MG63 (cell line): ENCODE results near the gene OXT. TPM values are rescaled to one million over a fixed set of nuclear protein-coding genes. Genes with fewer than 3 reads are reported as not detected.
A peak's percentile ranks its signal among the peaks of the same experiment; 100 is the strongest.
"Not testable (repeated sequence)": the region's sequence is repeated elsewhere in the genome, so short reads cannot be mapped to it uniquely, and the experiment has no call there.

Experiments used
- DNase-seq: peaks from one replicate; pipeline ENCODE4 v3.0.0-alpha.2; 2020
- H3K27me3 ChIP-seq: fragments of 250-450 bp; sonication (Bioruptor Pico); 2 replicates; pipeline ENCODE4 v1.5.1; 2020; ENCODE audit warnings: mild to moderate bottlenecking, moderate library complexity
- H3K36me3 ChIP-seq: fragments of 250-450 bp; sonication (Bioruptor Pico); 2 replicates; pipeline ENCODE4 v1.5.1; 2020; ENCODE audit warnings: mild to moderate bottlenecking, moderate library complexity
- H3K4me3 ChIP-seq: fragments of 250-450 bp; sonication (Bioruptor Pico); 2 replicates; pipeline ENCODE4 v1.5.1; 2020; ENCODE audit warnings: mild to moderate bottlenecking, moderate library complexity
- H3K9me3 ChIP-seq: fragments of 250-450 bp; sonication (Bioruptor Pico); 2 replicates; pipeline ENCODE4 v1.5.1; 2020; ENCODE audit warnings: mild to moderate bottlenecking, moderate library complexity
- total RNA-seq: library from RNA; depleted of rRNA; stranded (reverse); fragments of >200 nt; shearing (Covaris generic); gene quantifications from 2 replicates; pipeline ENCODE4 v1.2.3, GENCODE V29; 2014; ENCODE audit warnings: low replicate concordance

Gene OXT
- total RNA-seq, 1 experiment from 2014 or later, result not detected

DNA sequence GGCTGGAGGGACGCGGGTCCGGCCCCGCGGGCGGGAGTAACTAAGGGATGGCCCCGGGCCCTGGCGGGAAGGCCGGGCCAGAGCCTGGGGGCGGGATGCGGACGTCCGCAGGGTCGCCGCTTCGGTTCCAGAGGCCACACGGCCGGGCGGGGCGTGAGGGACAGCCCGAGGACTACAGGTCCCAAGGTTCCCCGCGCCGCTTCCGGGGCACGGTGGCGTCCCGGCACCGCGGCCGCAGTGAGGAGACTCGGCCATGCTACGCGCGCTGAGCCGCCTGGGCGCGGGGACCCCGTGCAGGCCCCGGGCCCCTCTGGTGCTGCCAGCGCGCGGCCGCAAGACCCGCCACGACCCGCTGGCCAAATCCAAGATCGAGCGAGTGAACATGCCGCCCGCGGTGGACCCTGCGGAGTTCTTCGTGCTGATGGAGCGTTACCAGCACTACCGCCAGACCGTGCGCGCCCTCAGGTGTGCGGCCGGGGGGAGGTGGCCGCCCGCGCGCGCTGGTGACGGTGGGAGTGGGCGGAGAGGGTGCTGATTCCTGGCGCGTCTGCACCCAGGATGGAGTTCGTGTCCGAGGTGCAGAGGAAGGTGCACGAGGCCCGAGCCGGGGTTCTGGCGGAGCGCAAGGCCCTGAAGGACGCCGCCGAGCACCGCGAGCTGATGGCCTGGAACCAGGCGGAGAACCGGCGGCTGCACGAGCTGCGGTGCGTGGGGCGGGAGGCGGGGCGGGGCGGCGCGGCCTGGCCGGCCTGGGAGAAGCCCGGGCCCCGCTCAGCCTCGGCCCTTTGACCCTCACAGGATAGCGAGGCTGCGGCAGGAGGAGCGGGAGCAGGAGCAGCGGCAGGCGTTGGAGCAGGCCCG lies 25.4 kb upstream of the OXT start, which contains the start of gene MRPS26:
Gene MRPS26 (plus strand): TSS at position 237 of the 861 bp plus-strand sequence. CDS start 17 bp downstream, at position 254.
- H3K36me3 ChIP-seq, result peaks cover 7% of the 10 kb centered on the region
- DNase-seq, result peak; percentile 78
- peak within 1 kb of the TSS; percentile 71 for H3K4me3 ChIP-seq
- H3K27me3 ChIP-seq, result no peaks in the 10 kb centered on the region
- H3K9me3 ChIP-seq, result no peaks in the 10 kb centered on the region

- Histone ChIP-seq H3K36me3 (peaks cover 7% of the 10 kb centered on the region), H3K4me3 (peak overlapping the region; percentile 71), H3K9me3 (no peaks in the 10 kb centered on the region), H3K27me3 (no peaks in the 10 kb centered on the region)
- DNase-seq, result no peak
These were observed 24.6 kb upstream of the OXT start for GRCh38 chr20:3046677-3047462.

DNA sequence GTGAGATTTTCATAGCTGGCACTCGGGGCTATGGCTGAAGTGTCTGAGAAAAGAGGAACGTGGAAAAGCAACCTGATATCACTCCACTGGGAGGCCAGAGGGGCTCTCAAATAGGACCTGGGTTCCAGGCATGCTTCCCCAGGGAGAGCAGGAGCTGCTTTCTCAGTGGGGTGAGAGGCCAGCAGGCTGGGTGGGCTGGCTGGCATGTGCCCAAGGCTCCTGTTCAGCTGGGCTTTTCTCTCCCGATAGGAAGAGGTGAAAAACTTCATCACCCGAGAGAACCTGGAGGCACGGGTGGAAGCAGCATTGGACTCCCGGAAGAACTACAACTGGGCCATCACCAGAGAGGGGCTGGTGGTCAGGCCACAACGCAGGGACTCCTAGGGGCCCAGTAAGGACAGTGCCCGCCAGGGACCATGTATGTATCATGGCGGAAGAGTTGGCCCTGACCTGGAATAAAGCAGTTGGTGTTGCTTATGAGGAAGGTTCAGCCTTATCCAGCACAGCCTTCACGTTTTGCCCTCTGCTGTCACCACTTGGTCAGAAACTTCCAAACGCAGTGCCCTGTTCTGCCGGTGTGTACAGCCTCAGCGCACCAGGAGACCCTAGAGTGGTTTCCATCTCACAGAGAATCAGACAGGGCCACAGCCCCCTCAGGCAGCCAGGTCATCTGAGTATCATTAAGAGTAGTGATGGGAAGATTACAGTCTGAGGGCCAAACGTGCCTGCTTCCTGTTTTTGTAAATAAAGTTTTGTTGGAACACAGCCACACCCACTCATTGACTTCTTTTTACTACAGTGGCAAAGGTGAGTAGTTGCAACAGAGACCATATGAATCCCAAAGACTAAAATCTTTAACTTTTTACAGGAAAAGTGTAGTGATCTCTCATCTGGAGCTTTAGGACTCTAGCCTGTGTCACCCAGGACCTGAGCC lies 23.7 kb upstream of the OXT start:
- Histone ChIP-seq H3K27me3 (no peaks in the 10 kb centered on the region), H3K36me3 (peaks cover 7% of the 10 kb centered on the region), H3K4me3 (no peak overlapping the region), H3K9me3 (no peaks in the 10 kb centered on the region)
- no peak for DNase-seq

- H3K36me3 ChIP-seq, result peaks cover 7% of the 10 kb centered on the region
- no peaks in the 10 kb centered on the region for H3K9me3 ChIP-seq
- no peak overlapping the region for H3K4me3 ChIP-seq
- no peak for DNase-seq
- no peaks in the 10 kb centered on the region for H3K27me3 ChIP-seq
These were observed 19.9 kb upstream of the OXT start for GRCh38 chr20:3051385-3052019.

DNA sequence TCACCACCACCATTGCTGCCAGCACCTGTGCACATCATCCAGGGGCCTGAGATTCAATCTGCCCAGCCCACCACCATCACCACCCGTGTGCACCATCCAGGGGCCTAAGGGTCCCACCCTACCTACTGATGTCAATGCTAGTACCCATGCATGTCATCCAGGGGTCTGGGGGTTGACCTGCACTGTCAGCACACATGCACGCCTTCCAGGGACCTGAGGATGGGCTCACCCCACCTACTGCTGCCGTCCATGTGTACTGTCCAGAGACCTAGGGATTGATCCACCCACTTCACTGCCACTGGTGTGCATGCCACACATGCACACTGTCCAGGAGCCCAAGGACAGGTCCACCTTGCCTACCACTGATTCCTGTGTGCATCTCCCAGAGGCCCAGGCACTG lies 11.9 kb upstream of the OXT start:
- Histone ChIP-seq H3K27me3 (no peaks in the 10 kb centered on the region), H3K4me3 (no peak overlapping the region), H3K9me3 (no peaks in the 10 kb centered on the region), H3K36me3 (no peaks in the 10 kb centered on the region)
- DNase-seq, result no peak

- not testable (repeated sequence) for H3K36me3 ChIP-seq, H3K9me3 ChIP-seq, H3K4me3 ChIP-seq, DNase-seq, H3K27me3 ChIP-seq
These were observed 7.3 kb upstream of the OXT start for GRCh38 chr20:3064119-3064518.

DNA sequence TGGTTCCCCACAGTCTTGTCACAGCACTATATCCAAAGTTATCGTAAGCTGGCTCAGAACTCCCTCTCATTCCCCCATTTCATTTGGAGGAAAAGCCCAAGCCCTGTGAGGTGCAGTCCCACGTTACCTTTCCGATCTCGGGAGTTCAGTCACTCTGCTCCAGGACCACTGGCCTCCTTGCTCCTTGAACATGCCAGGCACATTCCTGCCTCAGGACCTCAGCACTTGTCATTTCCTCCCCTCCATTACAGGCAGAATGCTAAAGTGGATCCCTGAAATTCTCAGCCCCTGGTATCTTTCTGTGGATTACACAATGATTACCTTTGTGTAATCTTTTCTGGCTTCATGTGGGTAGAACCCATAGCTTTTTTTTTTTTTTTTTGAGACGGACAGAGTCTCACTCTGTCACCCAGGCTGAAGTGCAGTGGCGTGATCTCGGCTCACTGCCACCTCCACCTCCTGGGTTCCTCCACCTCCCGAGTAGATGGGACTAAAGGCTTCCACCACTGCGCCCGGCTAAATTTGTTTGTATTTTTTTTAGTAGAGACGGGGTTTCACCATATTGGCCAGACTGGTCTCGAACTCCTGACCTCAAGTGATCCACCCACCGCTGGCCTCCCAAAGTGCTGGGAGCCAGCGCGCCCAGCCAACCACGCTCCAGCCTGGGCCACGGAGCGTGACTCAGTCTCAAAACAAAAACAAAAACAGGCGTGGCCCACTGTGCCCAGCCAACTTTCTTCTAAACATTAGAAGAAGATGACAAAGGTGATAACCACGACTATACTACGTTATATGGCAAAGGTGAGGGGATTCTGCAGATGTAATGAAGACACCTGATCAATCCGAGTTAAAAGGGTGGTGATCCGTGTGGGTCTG lies 4.0 kb upstream of the OXT start:
- Histone ChIP-seq H3K4me3 (no peak overlapping the region), H3K9me3 (no peaks in the 10 kb centered on the region), H3K36me3 (no peaks in the 10 kb centered on the region), H3K27me3 (no peaks in the 10 kb centered on the region)
- DNase-seq, result no peak

DNA sequence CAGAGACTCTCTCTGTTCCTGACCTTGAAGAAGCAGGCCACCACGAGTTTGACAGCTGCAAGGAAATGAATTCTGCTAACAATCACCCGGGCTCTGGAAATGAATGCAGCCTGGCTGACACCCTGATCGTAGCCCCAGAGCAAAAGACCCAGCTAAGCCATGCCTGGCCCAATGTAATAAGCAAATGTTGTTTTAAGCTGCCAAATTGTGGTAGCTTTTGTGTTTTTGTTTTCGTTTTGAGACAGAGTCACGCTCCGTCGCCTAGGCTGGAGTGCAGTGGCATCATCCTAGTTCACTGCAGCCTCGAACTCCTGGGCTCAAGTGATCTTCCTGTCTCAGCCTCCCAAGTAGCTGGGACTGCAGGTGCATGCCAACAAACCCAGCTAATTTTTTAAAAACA lies 3.3 kb upstream of the OXT start:
- no peaks in the 10 kb centered on the region for H3K27me3 ChIP-seq
- H3K9me3 ChIP-seq, result no peaks in the 10 kb centered on the region
- H3K36me3 ChIP-seq, result no peaks in the 10 kb centered on the region
- no peak for DNase-seq
- H3K4me3 ChIP-seq, result no peak overlapping the region

DNA sequence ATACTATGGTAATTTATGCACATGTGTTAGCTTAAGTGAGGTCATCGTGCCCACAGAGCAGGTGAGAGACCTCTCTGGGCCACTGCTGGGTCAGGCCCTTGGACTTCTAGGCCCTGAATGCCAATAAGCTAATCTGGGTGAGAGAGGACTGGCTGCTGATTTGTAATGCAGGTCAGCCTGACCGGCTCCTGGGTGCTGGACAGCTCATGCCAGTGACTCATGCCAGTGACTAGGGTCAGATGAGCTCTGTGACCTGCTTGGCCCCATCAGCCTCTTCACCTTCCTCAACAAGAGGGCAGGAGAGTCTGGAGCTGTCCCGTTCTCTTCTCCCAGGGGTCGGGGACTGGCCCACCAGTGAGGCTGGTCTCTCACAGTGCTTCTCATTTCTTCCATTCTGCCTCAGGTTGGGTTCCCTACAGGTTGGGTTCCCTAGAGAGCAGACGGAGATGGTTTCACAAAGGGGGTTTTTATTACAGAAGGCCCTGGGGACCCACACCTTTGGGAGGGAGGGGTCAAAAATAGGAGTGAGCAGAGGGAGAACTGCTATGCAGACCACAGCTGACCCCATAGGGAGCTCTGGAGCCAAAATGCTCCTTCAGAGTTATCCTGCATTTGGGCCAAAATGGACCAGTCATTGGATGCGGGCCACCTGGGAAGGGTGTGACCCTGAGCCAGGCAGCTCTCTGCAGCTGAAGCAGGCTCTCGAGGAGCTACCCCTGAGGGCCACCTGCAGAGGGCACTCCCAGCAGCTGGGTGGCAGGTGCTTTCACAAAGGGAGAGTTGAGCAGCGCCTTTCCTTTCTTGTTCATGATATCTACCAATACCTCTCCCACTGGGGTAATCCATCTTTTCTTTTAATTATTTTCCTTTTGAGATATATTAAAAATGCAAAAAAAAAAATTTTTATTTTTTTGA lies 2.2 kb upstream of the OXT start:
- no peaks in the 10 kb centered on the region for H3K36me3 ChIP-seq
- H3K9me3 ChIP-seq, result no peaks in the 10 kb centered on the region
- no peak overlapping the region for H3K4me3 ChIP-seq
- no peaks in the 10 kb centered on the region for H3K27me3 ChIP-seq
- peak; percentile 73 for DNase-seq

DNA sequence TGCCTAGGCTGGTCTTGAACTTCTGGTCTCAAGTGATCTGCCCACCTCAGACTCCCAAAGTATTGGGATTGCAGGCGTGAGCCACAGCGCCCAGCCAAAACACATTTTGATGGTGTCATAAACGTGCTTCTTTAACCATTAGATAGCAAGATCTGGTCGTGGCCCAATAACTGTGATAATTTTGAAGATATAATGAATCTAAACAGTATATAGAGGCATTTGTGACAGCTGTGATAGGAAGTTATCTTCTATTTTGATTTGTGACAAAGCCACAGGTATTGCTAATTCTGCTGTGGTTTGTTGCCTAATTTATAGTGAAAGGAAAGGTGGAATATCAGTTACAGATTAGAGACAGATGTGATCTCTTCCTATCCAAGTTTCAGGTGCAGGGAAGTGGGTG lies 695 bp upstream of the OXT start:
- no peak for DNase-seq
- no peaks in the 10 kb centered on the region for H3K27me3 ChIP-seq
- no peak overlapping the region for H3K4me3 ChIP-seq
- no peaks in the 10 kb centered on the region for H3K9me3 ChIP-seq
- no peaks in the 10 kb centered on the region for H3K36me3 ChIP-seq

GRCh38 chr20:3071266-3071609 lies 182 bp upstream of the OXT start:
- Histone ChIP-seq H3K9me3 (no peaks in the 10 kb centered on the region), H3K27me3 (no peaks in the 10 kb centered on the region), H3K4me3 (no peak overlapping the region), H3K36me3 (no peaks in the 10 kb centered on the region)
- no peak for DNase-seq

GRCh38 chr20:3072530-3073250 lies 1.3 kb downstream of the OXT start:
- H3K4me3 ChIP-seq, result no peak overlapping the region
- H3K9me3 ChIP-seq, result no peaks in the 10 kb centered on the region
- no peaks in the 10 kb centered on the region for H3K27me3 ChIP-seq
- no peaks in the 10 kb centered on the region for H3K36me3 ChIP-seq
- no peak for DNase-seq

- not testable (repeated sequence) for H3K27me3 ChIP-seq, H3K4me3 ChIP-seq, H3K36me3 ChIP-seq
These were observed 1.8 kb downstream of the OXT start for GRCh38 chr20:3073251-3073643.

DNA sequence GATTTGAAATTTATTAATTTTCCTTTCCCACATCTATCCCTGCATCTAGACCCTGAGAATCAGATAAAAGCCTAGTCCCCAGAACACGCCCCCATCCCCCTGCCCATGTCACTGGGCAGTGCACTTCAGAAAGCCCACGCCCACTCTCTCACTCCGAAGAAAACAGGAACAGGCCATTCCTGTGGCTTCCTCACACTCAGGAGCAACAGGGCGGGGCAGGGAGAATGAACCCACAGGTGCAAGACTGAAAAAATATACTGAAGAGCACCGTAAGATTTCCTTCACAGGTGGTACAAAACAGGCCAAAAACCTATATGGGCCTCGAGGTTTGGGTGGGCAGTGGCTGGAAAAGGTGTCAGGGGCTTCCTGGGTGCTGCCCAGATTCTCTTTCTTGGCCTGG lies 3.4 kb downstream of the OXT start:
- no peaks in the 10 kb centered on the region for H3K9me3 ChIP-seq
- no peaks in the 10 kb centered on the region for H3K36me3 ChIP-seq
- no peak for DNase-seq
- H3K27me3 ChIP-seq, result no peaks in the 10 kb centered on the region
- no peak overlapping the region for H3K4me3 ChIP-seq

More at GRCh38 chr20:3073251-3073643, 1.8 kb downstream of the OXT start:
- DNase-seq, H3K9me3 ChIP-seq: not testable (repeated sequence)
